NK-92 (cell line): ENCODE data around the gene FARP1.

ENCODE experiments used
- DNase-seq: peaks from one replicate; lab custom pipeline; 2025; ENCODE audit not compliant: unreplicated experiment; lab: John Stamatoyannopoulos, UW

FARP1 gene

DNA sequence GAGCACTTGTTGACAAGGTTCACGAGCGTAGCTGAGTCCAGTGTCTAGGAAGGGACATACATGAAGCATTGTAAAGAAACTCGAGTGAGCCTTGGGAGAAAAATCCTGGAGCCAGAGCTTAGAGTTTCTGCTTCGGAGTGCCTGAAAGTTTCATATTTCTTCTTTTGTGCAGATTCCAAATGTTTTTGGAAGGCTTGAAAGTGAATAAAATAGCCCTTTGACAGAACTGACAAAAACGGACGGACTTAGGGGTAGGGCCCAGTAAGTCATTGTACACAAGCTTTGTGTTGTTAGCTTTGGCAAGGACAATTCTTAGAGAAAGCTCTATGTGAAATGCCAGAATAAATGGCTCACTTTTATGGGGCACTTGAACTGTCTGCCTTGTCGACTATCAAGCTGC lies 31.4 kb downstream of the FARP1 start:
- DNase-seq, result no peak

- no peak for DNase-seq
Observed at GRCh38 chr13:98175043-98175442, 32.1 kb downstream of the FARP1 start.

DNA sequence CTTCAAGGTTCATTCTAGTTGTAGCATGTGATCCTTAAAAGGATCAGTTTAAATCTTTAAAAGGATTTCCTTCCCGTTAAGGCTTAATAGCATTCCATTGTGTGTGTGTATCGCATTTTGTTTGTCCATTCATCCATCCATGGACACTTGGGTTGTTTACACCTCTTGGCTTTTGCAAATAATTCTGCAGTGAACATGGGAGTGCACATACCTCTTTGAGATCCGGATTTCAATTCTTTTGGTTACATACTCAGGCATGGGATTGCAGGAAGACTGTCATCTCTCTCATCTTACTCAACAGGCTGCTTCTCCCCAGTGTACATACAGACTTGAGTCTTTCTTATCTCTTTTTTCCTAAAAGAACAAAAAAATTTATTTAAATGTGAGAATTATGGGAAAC lies 32.9 kb downstream of the FARP1 start:
- DNase-seq, result no peak

DNA sequence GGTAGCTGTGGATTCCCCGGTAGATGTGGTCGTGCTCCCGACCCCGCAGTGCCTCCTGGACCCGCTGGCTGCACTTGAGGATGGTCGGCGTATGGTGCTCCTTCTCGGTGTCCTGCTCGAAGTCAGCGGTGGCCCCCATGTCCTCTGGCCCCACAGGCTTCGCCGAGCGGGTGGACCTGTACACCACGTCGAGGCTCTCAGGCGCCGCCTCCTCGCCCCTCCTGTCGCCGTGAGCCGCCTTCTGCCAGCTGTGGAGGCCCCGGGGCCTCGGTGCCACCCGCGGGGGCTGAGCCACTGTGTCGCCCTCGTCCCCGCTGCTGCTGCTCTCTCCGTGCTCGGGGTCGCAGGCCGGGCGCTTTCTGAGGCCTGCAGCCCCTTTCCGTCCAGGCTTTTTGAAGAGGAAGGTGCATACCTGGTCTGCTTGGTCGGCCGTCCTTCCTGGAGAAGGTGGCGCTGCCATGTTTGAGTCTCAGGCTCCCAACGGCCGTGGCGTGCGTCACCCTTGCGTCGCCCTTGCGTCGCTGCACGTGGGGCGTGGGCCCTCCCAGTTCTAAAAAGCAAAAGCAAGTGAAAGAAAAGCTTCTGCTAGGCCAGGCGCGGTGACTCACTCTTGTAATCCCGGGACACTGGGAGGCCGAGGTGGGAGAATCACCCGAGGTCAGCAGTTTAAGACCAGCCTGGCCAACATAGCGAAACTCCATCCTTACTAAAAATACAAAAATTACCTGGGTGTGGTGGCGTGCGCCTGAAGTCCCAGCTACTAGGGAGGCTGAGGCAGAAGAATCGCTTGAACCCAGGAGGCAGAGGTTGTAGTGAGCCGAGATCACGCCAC lies 34.1 kb downstream of the FARP1 start, which contains the start of gene RNF113B:
Gene RNF113B (minus strand): TSS at position 493 of the 832 bp plus-strand sequence. CDS start 33 bp downstream, at position 460.
- no peak for DNase-seq

GRCh38 chr13:98180092-98180491 lies 37.2 kb downstream of the FARP1 start:
- no peak for DNase-seq

- DNase-seq, result no peak
Observed at GRCh38 chr13:98181111-98181815, 38.4 kb downstream of the FARP1 start.

- DNase-seq, result no peak
Observed at GRCh38 chr13:98182153-98182552, 39.3 kb downstream of the FARP1 start.

DNA sequence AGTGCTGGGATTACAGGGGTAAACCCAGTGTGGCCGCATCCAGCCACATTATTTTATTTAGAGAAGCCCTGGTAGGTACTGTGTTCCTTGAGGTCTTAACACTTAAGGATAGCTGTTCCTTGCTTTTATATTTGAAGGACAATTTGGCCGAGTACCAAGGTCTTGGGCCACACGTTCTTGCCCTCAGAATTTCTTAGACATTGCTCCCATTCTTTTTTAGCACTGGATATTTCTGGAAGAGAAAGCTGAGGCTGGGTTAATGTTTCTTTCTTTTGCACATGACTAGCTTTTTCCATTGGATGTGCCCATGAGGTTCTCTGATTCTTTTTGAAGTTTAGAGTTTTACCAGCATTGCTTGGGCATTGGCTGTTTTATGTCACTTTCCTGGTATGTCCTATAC lies 39.7 kb downstream of the FARP1 start:
- DNase-seq, result no peak

GRCh38 chr13:98184792-98185191 lies 41.9 kb downstream of the FARP1 start:
- no peak for DNase-seq

GRCh38 chr13:98187155-98187964 lies 44.5 kb downstream of the FARP1 start:
- no peak for DNase-seq

DNA sequence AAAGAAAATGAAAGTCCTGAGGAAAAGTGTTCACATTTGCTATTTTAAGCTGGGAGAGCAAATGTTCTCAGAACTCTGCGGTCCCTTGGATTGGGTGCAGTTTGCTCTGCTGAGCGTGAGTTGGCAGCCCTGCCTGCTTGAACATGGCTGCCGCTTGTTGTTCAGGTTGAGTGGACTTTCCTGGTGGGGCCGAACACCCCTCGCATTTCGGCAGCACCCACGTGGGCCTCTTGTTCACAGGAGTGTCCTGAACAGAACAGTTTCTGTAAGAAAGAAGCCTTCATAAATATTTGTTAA lies 45.0 kb downstream of the FARP1 start:
- DNase-seq, result no peak

- DNase-seq, result no peak
Observed at GRCh38 chr13:98188544-98189166, 45.8 kb downstream of the FARP1 start.

DNA sequence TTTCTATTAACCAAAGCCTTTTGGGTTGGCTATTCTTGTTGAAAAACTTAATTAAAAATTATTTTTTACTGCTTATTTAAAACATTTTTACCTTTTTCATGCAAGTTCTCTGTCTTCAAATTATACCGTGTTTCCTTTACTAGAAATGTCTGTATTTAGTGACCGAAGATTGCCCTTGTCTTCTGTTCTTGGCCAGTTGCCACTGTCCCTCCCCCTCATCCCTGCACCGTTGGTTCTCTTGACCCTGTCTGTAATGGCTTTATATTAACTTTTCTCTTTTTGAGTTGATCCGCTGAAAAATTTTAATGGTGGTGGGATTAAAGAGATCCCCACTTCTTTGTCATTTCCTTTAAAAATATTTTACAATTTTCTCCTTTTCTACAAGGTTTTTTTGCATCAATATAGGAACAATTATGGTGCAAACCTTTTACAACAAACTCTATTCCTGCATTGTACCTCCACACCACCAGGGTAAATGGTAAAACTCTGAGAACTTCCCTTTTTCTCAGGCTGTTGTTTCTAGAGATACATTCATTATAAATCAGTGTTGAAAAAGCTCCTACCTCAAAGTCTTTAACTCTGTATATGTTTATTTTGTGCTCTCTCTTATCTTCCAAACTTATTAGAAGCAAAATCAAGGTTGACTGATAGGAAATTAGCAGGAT lies 47.1 kb downstream of the FARP1 start:
- no peak for DNase-seq

GRCh38 chr13:98190889-98191444 lies 48.1 kb downstream of the FARP1 start:
- DNase-seq, result no peak

DNA sequence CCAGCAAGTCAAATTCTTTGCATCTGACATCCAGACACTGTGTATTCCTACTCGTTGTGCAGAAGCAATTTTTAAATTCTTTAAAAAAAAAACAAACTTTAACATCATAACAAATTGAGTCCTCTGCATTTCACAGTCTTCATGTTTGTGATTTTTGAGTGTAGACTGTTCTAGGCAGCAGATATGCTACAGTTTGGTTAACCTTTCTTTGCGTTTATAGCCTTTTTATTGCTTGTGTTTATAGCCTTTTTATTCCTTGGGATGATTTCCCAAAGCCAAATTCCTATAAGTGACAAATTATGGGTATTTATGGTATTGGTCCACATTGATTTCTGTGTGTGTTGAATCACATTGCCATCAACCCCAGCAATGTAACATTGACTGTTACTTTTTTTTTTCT lies 49.1 kb downstream of the FARP1 start:
- no peak for DNase-seq

DNA sequence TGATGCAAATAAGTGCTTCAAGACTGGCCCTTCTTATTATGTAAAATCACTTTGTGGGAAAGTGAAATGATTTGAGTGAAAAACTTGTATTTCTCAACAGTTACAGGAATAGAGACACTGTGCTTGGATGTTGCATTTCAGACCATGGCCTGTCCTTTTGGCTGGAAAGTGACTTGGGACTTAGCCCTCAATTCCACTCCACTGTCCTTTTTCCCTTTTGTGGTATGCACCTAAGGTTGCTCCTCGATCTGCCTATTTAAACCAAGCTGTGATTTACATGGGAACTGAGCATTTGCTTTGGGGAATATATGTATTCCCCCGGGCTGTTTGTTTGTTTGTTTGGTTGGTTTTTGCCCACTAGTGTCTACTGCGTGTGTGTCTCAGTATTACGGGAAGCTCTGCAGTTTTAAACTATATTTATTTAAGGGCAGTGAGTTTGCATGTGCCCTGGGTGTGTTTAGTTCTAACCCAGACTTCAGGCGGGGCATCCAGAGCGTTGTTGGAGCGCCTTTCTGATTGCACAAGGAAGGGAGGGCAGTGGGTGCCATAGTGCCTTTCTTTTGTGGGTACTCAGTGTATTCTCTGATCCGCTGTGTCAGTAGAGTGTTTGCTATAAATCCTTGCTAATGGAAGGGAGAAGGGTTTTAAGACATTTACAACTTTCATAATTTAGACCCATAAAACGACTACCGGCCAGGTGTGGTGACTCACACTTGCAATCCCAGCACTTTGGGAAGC lies 52.3 kb downstream of the FARP1 start:
- DNase-seq, result no peak

- DNase-seq, result no peak
Observed at GRCh38 chr13:98198683-98199082, 55.8 kb downstream of the FARP1 start.

DNA sequence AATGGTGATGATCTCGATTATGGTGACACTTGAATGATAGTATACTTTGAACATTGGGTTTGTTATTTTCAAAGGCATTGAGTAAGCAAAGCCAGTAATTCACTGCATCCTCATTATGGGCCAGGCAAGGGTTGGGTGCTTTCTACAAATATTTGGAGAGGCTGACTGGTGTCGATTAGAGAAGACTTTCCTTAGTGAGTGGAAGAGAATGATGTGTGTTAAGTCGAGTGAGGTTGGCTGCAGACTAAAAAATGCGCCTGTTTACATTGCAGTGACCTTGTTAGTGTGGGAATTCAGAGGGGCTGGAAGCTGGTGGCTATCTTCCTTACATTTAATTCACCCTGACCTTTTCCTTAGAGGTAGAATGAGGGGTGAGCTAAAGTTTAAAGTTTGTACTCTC lies 56.6 kb downstream of the FARP1 start:
- DNase-seq, result no peak

DNA sequence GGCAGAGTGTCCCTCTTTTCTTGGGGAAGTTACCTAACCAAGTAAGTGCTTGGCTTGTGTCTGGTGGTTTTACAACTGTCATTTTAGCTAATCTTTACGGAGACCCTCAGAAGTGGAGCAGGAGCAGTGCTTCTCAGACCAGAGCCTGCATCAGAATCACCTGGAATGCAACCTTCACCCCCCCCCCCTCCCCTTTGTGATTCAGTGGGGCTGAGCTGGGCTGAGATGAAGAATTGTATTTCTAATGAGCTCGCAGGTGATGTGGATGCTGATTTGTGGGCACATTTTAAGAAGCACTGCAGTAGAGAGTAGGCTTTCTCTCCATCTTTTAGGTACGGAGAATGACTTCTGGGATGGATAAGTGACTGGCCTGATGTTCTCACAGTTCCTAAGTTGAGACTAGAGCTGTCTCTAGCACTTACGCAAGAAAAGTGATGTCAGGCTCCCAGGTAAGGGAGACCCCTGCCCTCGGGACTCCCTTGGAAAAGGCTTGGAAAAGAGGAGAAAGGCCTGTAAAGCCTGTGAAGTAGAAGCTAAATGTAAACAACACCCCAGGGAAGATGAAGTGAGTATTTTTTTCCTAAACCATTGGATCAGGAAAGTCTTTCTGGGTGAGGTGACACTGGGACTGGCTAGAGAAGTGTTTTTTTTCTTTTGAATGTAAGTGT lies 57.5 kb downstream of the FARP1 start:
- no peak for DNase-seq
